ENCODE data around the gene DR1.

DNA sequence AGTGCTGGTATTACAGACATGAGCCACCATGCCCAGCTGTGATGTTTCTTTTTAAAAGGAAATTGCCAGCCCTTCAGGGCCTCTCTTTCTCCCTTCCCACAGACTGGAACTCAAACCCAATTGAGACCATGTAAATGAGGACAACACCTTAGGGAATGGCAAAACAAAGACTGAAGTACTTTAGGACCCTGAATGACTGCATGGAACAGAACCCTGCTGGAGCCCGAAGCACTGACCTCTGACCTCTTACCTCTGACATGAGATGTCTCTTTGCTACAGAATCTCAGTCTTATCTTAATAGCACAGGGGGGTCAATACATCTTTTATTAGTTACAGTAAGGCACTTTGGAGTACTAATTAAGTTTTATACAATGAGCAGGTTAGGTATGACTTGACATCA, 15.5 kb upstream of the DR1 start:
- TF ChIP-seq, protein P1, sequence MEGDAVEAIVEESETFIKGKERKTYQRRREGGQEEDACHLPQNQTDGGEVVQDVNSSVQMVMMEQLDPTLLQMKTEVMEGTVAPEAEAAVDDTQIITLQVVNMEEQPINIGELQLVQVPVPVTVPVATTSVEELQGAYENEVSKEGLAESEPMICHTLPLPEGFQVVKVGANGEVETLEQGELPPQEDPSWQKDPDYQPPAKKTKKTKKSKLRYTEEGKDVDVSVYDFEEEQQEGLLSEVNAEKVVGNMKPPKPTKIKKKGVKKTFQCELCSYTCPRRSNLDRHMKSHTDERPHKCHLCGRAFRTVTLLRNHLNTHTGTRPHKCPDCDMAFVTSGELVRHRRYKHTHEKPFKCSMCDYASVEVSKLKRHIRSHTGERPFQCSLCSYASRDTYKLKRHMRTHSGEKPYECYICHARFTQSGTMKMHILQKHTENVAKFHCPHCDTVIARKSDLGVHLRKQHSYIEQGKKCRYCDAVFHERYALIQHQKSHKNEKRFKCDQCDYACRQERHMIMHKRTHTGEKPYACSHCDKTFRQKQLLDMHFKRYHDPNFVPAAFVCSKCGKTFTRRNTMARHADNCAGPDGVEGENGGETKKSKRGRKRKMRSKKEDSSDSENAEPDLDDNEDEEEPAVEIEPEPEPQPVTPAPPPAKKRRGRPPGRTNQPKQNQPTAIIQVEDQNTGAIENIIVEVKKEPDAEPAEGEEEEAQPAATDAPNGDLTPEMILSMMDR (IDR thresholded peaks at IDR 0.05 in 8 of 11, conservative IDR thresholded peaks at IDR 0.05 in 3 of 11): no peak
- TF ChIP-seq POLR2A (IDR thresholded peaks at IDR 0.05) (no peak), POLR2AphosphoS5 (IDR thresholded peaks at IDR 0.05) (no peak)
